HG03060 (cell line): ENCODE results near the gene SEC16A.

Experiments used
- ATAC-seq: cut with Tn5 transposase; IDR thresholded peaks from one replicate; pipeline ENCODE4 v1.9.1; 2021; ENCODE audit warnings: low read depth, moderate number of reproducible peaks; ENCODE audit not compliant: unreplicated experiment

SEC16A gene

DNA sequence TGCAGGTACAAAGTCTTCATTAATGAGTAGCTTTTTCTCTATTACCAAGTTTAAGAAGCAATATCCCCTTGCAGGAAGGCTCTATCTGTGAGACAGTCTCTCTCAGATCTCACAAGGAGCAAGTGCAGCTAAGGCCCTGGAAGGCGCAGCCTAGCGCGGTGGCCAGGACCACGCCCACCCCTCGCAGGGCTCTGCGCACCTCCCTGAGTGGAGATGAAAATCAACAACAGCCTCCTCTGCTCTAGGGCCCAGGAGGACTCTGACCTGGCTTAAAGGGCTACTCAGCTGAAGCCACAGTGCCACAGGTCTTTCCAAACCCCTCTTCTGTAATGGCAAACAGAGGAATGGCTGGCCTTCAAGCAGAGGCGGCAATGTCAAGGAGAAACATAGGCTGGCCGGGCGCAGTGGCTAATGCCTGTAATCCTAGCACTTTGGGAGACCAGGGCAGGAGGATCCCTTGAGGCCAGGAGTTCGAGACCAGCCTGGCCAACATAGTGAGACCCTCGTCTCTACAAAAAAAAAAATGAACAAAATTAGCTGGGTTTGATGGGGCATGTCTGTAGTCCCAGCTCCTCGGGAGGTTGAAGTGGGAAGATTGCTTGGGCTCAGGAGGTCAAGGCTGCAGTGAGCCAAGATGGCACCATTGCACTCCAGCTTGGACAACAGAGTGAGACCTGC is 11.9 kb downstream of the SEC16A start:
- no peak for ATAC-seq

DNA sequence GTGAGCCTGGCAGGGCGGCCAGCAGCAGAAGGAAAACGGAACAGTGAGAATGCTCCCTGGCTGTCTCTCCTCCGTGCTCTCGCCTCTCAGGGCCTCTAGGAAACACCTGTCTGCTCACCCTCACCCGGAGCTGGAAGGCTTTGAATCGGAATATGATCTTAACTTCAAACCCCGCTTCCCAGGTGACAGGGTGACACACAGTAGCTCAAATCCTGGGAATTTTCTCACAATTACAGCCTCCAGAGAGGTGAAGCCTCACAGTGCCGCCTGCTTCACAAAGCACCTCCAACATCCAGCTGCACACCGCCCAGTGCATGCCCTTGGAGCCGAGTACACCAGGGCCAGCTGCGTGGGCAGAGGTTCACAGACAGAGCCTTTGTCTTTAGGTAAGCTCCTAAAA is 12.5 kb downstream of the SEC16A start:
- ATAC-seq: no peak

DNA sequence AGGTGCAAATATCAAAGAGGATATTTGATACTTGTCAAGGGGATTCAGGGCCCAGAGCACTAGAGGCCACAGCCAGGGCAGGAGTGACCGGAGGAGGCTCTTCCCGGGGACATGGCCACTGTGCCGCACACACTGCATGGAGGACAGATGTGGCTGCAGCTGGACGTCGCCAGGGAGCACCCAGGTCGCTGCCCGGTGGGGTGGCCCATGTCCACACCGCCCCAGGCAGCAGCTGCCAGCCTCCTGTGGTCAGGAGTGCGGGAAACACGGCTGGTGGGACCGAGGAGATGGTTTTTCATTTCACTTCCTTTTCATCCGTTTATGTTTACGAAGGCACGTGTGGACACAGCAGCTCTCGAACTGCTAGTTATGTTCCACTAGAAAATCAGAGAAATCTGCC is 15.1 kb downstream of the SEC16A start:
- ATAC-seq: no peak

GRCh38 chr9:136466155-136466541 is 16.7 kb downstream of the SEC16A start:
- ATAC-seq: no peak

DNA sequence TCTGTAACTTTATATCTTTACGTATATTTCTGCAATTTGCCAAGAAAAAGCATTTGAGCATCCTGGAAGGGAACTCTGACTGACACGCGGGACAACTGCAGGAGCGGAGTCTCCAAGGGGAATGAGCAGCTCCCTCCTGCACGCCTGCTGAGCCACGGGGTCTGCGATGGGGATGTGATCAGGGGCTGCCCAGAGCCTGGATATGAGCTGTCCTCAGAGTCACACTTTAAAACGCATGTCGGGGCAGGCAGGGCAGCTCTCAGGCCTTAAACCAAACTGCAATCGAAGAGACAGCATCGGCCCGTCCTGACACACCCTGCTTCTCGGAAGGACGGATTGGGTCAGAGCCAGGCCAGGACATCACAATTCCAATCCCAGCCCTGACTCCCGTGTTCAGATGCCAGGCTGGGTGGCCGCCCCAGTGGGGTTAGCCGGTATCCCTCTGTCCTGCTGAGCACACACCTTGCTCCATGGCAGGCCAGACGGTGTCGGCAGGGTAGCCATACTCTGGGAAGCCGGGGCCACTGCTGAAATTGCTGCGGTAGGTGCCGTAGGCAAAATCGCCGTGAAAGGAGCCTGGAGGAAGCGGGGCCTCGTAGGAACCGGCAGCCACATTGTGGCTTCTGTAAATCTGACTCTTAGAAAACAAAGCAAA is 17.2 kb downstream of the SEC16A start:
- ATAC-seq: no peak

DNA sequence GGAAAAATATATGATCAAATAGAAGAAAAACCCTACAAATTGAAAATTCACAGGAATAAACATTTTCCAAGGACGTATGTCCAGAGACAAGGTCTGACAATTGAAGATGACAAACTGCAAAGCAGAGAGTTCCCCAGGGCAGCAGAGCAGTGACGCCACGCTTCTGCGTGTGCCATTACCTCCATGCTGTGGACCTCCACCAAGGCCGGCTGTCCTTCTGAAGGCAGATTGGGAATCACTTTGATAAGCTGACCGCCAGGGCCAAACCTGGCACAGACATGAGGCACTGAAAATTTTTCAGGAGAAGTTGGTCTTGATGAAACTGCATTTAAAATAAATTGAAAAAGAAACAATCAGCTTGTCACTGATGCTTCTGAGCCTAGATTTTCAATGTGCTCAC is 18.6 kb downstream of the SEC16A start:
- ATAC-seq: no peak

DNA sequence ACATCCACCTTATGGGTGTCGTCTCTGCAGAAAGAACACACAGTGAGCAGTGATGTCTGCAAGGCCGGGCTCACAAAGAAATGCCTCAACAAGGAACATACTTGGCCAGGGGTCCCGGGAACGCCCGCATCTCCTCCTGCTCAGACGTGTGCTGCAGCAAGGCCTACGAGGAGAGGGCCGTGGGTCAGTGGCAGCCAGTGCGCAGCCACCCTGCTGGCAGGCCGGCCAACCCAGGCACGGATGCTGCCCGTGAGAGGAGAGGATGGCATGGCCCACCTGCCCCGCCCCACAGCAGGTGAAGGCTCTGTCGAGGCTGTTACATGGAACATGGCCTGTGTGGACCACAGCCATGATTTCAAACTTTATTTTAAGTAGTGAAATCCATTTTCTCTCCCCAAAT is 19.3 kb downstream of the SEC16A start:
- no peak for ATAC-seq

DNA sequence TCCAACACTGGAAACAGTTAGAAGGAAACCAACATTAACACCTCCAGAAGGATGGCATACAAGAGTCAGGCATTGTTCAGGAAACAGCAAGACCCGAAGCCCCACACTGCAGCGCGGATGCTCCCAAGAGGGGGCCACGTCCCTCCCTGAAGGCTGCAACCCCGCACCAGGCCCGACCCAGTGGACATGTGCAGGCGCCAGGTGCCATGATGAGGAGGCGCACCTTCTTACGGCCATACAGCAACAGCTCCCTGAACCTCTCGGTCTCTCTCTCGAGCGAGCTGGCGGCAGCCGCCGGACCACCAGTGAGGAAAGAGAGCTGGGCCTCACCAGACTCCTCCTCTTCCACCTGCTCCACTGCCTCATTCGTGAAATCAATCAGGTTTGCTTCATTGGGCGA is 20.2 kb downstream of the SEC16A start:
- ATAC-seq: no peak

DNA sequence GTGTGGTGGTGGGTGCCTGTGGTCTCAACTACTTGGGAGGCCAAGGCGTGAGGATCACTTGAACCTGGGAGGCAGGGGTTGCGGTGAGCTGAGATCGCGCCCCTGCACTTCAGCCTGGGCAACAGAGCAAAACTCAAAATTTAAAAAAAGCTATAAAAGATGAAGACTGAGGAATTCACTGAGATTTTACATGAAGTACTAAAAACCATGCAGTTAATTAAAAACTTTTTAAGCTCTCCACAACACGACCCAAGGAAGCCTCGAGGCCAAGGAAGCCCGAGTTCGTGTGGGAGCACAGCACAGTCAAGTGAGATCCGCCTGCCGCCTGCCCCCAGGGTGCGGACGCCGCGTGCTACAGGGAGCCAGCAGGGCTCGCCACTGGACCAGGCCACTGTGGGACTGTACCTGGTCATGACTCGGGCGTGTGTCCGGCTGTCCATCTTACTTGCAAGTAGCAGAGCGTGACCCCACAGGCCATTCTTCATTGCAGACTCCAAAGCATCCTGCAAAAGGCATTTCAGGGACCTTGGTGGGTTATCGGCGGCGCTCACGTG is 22.0 kb downstream of the SEC16A start:
- no peak for ATAC-seq

DNA sequence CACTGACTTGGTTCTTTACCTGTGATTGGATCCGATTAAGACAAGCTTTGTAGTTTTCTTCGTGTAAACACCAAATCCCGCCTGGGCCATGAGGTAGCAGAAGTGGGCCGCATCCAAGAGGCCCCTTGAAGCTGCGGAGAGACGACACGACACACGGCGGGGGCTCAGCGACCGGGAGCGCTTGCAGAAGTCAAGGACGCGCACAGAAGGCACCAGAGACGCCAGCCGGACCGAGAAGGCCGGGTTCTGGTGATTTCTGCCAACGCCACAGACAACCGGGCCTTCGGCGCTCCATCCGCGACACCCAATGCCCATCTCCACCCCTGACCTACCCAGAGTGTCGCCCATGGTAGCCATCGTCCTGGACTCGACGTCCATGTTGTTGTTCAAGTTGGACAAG is 23.4 kb downstream of the SEC16A start:
- no peak for ATAC-seq

- ATAC-seq: no peak
Observed at GRCh38 chr9:136457326-136457725, 25.5 kb downstream of the SEC16A start.

GRCh38 chr9:136456258-136456657 is 26.6 kb downstream of the SEC16A start:
- ATAC-seq: no peak

DNA sequence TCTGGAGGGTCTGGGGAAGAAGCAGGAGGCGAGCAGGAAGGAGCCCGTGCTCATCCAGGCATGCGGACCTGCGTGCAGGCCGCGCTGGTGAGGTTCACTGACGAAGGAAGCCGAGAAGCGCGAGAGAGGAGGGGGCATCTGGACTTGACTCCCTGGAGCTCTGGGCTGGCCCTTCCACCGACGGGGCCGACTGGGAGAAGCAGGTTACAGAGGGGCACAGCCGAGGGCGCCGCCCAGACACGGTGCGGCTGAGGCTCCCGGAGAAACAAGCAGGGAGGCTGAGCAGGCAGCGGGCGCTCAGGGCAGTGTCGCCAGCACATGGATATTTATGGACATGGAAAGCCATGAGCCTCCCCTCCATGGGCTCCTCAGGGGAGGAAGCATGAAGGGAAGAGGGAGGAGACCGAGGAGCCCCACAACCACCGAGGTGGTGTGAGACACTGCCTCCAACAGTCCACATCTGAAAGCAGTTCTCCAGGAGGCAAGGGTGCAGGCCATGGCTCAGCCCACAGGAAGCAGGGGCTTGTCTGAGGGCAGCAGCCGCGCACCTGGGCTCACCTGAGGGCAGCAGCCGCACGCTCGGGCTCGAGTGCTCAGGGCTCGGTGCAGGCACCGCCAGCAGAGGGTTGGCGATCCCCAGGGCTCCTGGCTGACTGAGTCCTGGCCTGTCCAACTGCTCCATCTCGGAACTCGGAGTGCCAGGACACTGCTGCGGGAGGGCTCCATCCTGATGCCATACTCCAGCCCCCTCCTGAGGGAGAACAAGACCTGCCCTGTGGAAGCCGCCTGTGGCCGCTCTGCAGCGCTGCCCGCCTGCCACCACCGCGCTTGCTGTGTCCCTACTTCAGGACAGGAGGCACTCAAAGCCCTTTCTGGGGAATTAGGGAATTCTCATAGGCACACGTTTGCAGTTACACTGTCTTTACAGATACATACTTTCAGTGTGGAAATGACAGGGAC is 27.5 kb downstream of the SEC16A start:
- ATAC-seq: no peak

GRCh38 chr9:136454026-136454796 is 28.6 kb downstream of the SEC16A start:
- ATAC-seq: no peak

DNA sequence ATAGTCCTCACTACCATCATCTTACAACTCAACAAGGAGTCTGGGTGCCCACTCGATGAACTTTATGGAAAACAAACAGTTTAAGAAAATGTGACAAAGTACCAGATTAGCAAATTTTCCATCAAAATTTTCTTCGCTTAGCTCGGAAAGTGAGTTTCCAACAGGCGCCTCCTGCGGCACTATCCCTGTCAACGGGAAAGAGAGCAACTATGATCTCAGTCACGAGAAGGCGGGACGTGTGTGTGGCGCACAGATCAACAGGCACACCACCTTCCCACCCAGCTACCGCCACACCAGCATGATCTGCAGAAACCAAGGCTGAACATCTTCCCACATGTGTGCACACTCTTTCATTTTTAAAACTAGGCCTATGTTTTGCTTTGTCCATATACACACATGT is 29.5 kb downstream of the SEC16A start:
- no peak for ATAC-seq

DNA sequence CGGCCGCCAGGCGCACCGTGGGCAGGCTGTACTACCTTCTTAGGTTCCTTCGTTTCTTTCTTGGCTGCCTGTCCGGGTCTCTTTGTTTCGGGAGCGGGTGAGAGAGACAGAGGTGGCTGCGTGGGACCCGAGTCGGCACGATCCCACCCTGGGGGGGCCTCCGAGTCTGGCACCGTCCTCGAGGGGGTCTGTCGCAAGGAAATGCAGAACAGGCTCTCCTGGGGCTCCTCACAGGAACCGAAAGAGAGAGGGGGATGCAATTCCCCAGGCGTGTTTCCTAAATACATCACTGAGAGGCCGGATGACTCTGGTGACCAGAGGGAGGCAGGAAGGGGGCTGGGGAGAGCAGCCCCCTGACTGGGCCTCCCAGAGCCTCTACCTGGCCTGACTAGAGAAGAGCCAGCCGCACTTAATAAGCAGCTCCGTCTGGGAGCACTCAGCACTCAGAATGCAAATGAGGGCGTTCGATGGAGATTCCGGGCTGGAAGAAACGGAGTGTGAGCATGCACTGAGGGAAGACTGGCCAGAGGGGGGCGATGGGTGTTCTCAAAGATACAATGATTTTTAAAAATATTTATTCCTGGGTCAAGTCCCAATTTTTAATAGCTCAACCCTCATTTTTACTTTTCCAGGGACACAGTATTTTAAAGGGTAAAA is 31.5 kb downstream of the SEC16A start:
- no peak for ATAC-seq

- no peak for ATAC-seq
Observed at GRCh38 chr9:136448655-136449054, 34.2 kb downstream of the SEC16A start.

GRCh38 chr9:136447173-136447778 is 35.6 kb downstream of the SEC16A start:
- no peak for ATAC-seq

DNA sequence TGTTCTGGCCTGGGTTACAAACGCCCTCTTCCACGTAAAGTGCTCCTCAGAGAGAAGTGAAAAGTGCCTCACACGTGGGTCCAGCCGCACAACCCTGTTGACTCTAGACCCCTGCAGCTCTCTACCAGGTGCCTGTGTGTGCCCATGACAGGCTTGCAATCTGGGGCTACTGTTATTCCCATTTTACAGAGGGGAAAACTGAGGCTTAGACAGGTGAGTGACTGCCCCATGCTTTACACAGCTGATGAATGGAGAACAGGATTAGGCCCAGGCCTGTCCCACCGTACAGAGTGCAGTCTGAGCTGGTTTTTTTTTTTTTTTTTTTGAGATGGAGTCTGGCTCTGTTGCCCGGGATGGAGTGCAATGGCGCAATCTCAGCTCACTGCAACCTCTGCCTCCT is 37.0 kb downstream of the SEC16A start:
- no peak for ATAC-seq
